DMS153 (cell line): ENCODE results near the gene NXF2.
"Not testable (repeated sequence)": the region's sequence is repeated elsewhere in the genome, so short reads cannot be mapped to it uniquely, and the experiment has no call there.

Experiments
- DNase-seq: peaks from one replicate; lab custom pipeline; 2025; lab: John Stamatoyannopoulos, UW

Gene NXF2

GRCh38 chrX:102246893-102247292, at the start of gene NXF2:
Gene NXF2, plus strand, starts transcription at chrX:102247167. Its CDS starts 59,912 bp downstream, at chrX:102307079.
- not testable (repeated sequence) for DNase-seq

- not testable (repeated sequence) for DNase-seq
Measured at GRCh38 chrX:102207940-102208339, 39.0 kb upstream of the NXF2 start.

GRCh38 chrX:102214986-102215385, 32.0 kb upstream of the NXF2 start, which contains the start of gene TCP11X1:
Gene TCP11X1, plus strand, starts transcription at chrX:102215301.
- DNase-seq, result not testable (repeated sequence)

GRCh38 chrX:102216497-102216896, 30.5 kb upstream of the NXF2 start:
- DNase-seq, result not testable (repeated sequence)

- not testable (repeated sequence) for DNase-seq
Measured at GRCh38 chrX:102235678-102236077, 11.3 kb upstream of the NXF2 start.

- DNase-seq, result not testable (repeated sequence)
Measured at GRCh38 chrX:102240265-102240664, 6.7 kb upstream of the NXF2 start.

GRCh38 chrX:102272231-102272630, 25.3 kb downstream of the NXF2 start:
- not testable (repeated sequence) for DNase-seq

- no peak for DNase-seq
Measured at GRCh38 chrX:102338162-102338561, 91.2 kb downstream of the NXF2 start.

- no peak for DNase-seq
Measured at GRCh38 chrX:102339312-102340298, 92.6 kb downstream of the NXF2 start.

GRCh38 chrX:102341867-102342266, 94.9 kb downstream of the NXF2 start:
- no peak for DNase-seq

GRCh38 chrX:102345916-102346315, 98.9 kb downstream of the NXF2 start:
- DNase-seq, result no peak
